Measurements from ENCODE around the gene GJD3.

DNA sequence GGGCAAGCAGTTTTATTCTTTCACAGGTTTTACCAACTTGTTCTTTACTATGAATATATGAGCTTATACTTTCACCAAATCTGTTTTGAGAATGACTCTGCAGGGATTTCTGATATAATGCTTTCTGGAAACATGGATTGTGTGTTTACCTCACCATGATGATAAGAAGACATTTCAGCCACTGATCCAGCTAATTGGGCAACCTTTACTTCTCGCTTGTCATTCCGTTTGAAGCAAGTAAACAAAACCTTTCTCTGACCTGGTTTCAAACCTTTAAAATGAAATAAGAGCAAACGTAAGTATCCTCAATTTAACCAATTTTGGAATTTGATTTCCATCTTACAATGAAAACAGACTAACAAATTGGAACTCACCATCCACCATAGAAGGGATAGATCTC is 39.5 kb upstream of the GJD3 start:
- TF ChIP-seq, protein P1, sequence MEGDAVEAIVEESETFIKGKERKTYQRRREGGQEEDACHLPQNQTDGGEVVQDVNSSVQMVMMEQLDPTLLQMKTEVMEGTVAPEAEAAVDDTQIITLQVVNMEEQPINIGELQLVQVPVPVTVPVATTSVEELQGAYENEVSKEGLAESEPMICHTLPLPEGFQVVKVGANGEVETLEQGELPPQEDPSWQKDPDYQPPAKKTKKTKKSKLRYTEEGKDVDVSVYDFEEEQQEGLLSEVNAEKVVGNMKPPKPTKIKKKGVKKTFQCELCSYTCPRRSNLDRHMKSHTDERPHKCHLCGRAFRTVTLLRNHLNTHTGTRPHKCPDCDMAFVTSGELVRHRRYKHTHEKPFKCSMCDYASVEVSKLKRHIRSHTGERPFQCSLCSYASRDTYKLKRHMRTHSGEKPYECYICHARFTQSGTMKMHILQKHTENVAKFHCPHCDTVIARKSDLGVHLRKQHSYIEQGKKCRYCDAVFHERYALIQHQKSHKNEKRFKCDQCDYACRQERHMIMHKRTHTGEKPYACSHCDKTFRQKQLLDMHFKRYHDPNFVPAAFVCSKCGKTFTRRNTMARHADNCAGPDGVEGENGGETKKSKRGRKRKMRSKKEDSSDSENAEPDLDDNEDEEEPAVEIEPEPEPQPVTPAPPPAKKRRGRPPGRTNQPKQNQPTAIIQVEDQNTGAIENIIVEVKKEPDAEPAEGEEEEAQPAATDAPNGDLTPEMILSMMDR (IDR thresholded peaks at IDR 0.05), result no peak
- TF ChIP-seq POLR2AphosphoS5 (IDR thresholded peaks at IDR 0.05) (no peak), POLR2A (IDR thresholded peaks at IDR 0.05) (no peak), EP300 (IDR thresholded peaks at IDR 0.05) (no peak)
